ENCODE measurements around the gene TBC1D5.

- no peak for TF ChIP-seq ZFP30 (CRISPR knock-in tag; IDR thresholded peaks at IDR 0.05)
- no peak for TF ChIP-seq ARNTL (CRISPR knock-in tag; IDR thresholded peaks at IDR 0.05; ENCODE audit: borderline replicate concordance, low read depth)
- TF ChIP-seq CSRNP3 (CRISPR knock-in tag; IDR thresholded peaks at IDR 0.05): no peak
- no peak for TF ChIP-seq TOX (CRISPR knock-in tag; IDR thresholded peaks at IDR 0.05; ENCODE audit: borderline replicate concordance)
These were observed 440.3 kb downstream of the TBC1D5 start for GRCh38 chr3:17302170-17302569.

All from SK-N-SH treated with all-trans-retinoic acid at 6 μM for 48 hours (cell line).